ENCODE results near the gene P3H3.
A peak's percentile ranks its signal among the peaks of the same experiment; 100 is the strongest.

P3H3 gene

GRCh38 chr12:6871052-6871957 is 43.1 kb downstream of the P3H3 start (continued):
- TF ChIP-seq ZNF292 (tag by site-specific recombination; IDR thresholded peaks at IDR 0.05; ENCODE audit: borderline replicate concordance, low read depth) (no peak), IKZF3 (tag by site-specific recombination; IDR thresholded peaks at IDR 0.05) (0 out of 2 replicates have a peak, but pooled peaks have one; percentile 27), SETDB1 (IDR thresholded peaks at IDR 0.05; ENCODE audit: insufficient read length, low read length) (no peak), ZNF362 (tag by site-specific recombination; IDR thresholded peaks at IDR 0.05) (no peak), PRDM1 (tag by site-specific recombination; IDR thresholded peaks at IDR 0.05) (no peak), GLIS1 (tag by site-specific recombination; IDR thresholded peaks at IDR 0.05) (peak; percentile 12; the same call in 1 of the 2 replicates), ELK4 (IDR thresholded peaks at IDR 0.05; ENCODE audit: borderline replicate concordance, low read depth, low read length) (no peak), ZBTB8A (tag by site-specific recombination; IDR thresholded peaks at IDR 0.05) (no peak), ZBTB48 (tag by site-specific recombination; IDR thresholded peaks at IDR 0.05) (no peak), REST (tag by site-specific recombination; IDR thresholded peaks at IDR 0.05) (no peak), ZEB2 (tag by site-specific recombination; IDR thresholded peaks at IDR 0.05) (no peak), MEIS1 (CRISPR knock-in tag; IDR thresholded peaks at IDR 0.05; ENCODE audit: borderline replicate concordance) (no peak), ZNF768 (tag by site-specific recombination; IDR thresholded peaks at IDR 0.05) (no peak), ZXDB (tag by site-specific recombination; IDR thresholded peaks at IDR 0.05) (peak; percentile 24; the same call in 1 of the 2 replicates), HOXC10 (CRISPR knock-in tag; IDR thresholded peaks at IDR 0.05) (no peak), ZNF274 (IDR thresholded peaks at IDR 0.05; ENCODE audit: low read length) (no peak), ZNF274 (tag by site-specific recombination; IDR thresholded peaks at IDR 0.05; ENCODE audit: borderline replicate concordance) (no peak), KLF1 (tag by site-specific recombination; IDR thresholded peaks at IDR 0.05) (peak; percentile 52; the same call in 1 of the 2 replicates), ZFP37 (tag by site-specific recombination; IDR thresholded peaks at IDR 0.05) (no peak), ZNF664 (tag by site-specific recombination; IDR thresholded peaks at IDR 0.05) (no peak), ZNF266 (tag by site-specific recombination; IDR thresholded peaks at IDR 0.05; ENCODE audit: low read depth) (no peak), ZNF48 (tag by site-specific recombination; IDR thresholded peaks at IDR 0.05) (no peak), GFI1B (tag by site-specific recombination; IDR thresholded peaks at IDR 0.05) (no peak), ZNF521 (tag by site-specific recombination; IDR thresholded peaks at IDR 0.05) (no peak), ZFP3 (tag by site-specific recombination; IDR thresholded peaks at IDR 0.05; ENCODE audit: low read depth) (no peak), ZBTB20 (tag by site-specific recombination; IDR thresholded peaks at IDR 0.05) (peak; percentile 66)
- TF ChIP-seq, protein P1, sequence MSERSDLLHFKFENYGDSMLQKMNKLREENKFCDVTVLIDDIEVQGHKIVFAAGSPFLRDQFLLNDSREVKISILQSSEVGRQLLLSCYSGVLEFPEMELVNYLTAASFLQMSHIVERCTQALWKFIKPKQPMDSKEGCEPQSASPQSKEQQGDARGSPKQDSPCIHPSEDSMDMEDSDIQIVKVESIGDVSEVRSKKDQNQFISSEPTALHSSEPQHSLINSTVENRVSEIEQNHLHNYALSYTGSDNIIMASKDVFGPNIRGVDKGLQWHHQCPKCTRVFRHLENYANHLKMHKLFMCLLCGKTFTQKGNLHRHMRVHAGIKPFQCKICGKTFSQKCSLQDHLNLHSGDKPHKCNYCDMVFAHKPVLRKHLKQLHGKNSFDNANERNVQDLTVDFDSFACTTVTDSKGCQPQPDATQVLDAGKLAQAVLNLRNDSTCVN (tag by site-specific recombination; optimal IDR thresholded peaks at IDR 0.05) = no peak
- TF ChIP-seq, protein P2, sequence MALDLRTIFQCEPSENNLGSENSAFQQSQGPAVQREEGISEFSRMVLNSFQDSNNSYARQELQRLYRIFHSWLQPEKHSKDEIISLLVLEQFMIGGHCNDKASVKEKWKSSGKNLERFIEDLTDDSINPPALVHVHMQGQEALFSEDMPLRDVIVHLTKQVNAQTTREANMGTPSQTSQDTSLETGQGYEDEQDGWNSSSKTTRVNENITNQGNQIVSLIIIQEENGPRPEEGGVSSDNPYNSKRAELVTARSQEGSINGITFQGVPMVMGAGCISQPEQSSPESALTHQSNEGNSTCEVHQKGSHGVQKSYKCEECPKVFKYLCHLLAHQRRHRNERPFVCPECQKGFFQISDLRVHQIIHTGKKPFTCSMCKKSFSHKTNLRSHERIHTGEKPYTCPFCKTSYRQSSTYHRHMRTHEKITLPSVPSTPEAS (tag by site-specific recombination; IDR thresholded peaks at IDR 0.05) = no peak
- TF ChIP-seq, protein P3, sequence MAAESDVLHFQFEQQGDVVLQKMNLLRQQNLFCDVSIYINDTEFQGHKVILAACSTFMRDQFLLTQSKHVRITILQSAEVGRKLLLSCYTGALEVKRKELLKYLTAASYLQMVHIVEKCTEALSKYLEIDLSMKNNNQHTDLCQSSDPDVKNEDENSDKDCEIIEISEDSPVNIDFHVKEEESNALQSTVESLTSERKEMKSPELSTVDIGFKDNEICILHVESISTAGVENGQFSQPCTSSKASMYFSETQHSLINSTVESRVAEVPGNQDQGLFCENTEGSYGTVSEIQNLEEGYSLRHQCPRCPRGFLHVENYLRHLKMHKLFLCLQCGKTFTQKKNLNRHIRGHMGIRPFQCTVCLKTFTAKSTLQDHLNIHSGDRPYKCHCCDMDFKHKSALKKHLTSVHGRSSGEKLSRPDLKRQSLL (tag by site-specific recombination; IDR thresholded peaks at IDR 0.05) = no peak
- TF ChIP-seq, protein P4, sequence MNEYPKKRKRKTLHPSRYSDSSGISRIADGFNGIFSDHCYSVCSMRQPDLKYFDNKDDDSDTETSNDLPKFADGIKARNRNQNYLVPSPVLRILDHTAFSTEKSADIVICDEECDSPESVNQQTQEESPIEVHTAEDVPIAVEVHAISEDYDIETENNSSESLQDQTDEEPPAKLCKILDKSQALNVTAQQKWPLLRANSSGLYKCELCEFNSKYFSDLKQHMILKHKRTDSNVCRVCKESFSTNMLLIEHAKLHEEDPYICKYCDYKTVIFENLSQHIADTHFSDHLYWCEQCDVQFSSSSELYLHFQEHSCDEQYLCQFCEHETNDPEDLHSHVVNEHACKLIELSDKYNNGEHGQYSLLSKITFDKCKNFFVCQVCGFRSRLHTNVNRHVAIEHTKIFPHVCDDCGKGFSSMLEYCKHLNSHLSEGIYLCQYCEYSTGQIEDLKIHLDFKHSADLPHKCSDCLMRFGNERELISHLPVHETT (tag by site-specific recombination; IDR thresholded peaks at IDR 0.05) = no peak
